KG1 (cell line): ENCODE measurements around the gene FARP1.
"Not testable (repeated sequence)": the region's sequence is repeated elsewhere in the genome, so short reads cannot be mapped to it uniquely, and the experiment has no call there.

Experiments
- DNase-seq: peaks from one replicate; lab custom pipeline; 2025; lab: John Stamatoyannopoulos, UW

The FARP1 gene

GRCh38 chr13:98260357-98261164, 117.7 kb downstream of the FARP1 start:
- no peak for DNase-seq

- DNase-seq, result no peak
These were observed 118.3 kb downstream of the FARP1 start for GRCh38 chr13:98261165-98261702.

DNA sequence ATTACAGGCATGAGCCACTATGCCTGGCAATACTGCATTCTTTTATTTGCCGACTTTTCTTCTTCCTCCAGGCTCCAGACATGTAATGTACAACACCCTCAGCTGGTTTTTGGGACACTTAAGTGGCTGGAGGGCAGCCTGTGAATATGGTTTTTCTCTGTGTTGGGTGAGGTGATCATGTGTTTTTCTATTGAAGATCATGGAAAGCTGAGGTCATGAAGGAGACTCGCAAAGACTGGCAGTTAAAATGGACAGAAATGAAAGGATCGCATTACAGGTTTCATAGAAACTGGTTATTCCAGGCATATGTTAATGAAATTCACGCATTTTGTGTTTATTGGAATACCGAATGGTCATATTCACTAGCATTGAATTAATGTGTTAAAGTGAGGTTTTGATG, 119.4 kb downstream of the FARP1 start:
- DNase-seq, result no peak

GRCh38 chr13:98263841-98264240, 120.9 kb downstream of the FARP1 start:
- DNase-seq, result no peak

DNA sequence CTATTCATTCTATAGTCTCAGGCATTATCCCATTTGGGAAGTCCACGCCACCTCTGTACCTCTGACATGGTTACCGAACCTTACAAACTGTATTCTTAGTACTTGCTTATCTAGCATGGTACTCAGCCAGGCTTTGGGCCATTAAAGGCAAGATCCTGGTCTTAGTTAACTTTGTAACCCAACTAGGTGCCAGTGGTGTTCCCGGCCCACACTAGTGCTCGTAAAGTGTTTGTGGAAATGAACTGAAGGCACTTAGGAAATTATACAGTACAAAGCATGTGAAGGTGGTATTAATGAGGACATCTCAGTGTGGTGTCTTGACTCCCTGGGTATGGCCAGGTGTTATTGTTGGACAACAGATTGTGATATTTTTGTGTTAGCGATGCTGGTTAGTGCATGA, 122.0 kb downstream of the FARP1 start:
- no peak for DNase-seq

- no peak for DNase-seq
These were observed 123.0 kb downstream of the FARP1 start for GRCh38 chr13:98265692-98266551.

- DNase-seq, result no peak
These were observed 124.4 kb downstream of the FARP1 start for GRCh38 chr13:98267080-98267912.

DNA sequence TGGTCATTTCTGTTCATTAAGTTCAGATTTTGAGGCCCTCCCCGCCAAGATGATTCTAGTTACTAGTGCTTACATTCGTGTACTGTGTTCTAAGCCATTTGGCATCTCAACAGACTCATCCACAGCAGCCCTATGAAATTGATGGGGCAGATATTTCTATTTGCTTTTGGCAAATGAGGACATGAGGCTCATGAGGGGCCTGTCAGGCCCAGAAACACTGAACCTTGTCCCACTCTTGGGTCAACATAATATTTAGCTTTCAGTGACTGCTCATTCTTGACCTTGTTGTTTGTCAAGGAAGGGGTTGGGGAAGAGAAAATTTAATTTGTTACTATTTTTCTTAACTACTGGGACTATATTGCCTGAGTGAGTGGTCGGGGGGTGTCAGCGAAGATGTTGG, 126.5 kb downstream of the FARP1 start:
- DNase-seq, result no peak

- no peak for DNase-seq
These were observed 127.9 kb downstream of the FARP1 start for GRCh38 chr13:98270819-98271218.

DNA sequence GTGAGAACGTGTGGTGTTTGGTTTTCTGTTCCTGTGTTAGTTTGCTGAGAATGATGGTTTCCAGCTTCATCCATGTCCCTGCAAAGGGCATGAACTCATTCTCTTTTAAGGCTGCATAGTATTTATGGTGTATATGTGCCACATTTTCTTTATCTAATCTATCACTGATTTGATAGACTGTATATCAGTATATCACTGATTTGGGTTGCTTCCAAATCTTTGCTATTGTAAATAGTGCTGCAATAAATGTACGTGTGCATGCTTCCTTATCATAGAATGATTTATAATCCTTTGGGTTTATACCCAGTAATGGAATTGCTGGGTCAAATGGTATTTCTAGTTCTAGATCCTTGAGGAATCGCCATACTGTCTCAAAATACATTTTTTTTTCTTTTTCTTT, 128.8 kb downstream of the FARP1 start:
- DNase-seq, result not testable (repeated sequence)

GRCh38 chr13:98272549-98272948, 129.7 kb downstream of the FARP1 start:
- DNase-seq, result no peak

- DNase-seq, result no peak
These were observed 130.4 kb downstream of the FARP1 start for GRCh38 chr13:98273067-98273823.

- DNase-seq, result no peak
These were observed 131.2 kb downstream of the FARP1 start for GRCh38 chr13:98273824-98274742.

DNA sequence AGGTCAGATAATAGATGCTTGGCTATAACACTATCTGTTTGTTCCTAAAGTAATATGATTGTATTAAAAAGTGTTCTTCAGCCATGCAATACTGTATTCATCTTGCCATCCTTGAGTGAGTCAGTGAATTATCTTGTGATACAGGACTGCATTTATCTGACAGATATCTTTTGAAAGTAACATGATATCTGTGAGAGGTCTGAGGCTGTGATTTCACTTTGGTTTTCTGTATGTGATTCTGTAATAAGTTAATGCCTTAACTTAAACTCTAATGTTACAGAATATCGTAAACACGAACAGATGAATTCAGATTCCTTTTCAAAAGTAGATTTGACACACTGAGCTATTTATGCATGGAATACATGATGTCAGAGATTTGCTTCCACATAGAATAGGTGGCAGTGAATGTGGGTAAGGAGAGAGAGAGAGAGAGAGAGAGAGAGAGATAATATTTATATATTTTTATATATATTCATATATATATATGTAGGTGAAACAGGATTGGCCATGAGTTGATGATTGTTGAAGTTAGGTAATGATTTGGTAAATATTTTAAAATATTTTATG, 132.1 kb downstream of the FARP1 start:
- DNase-seq, result no peak

- DNase-seq, result no peak
These were observed 132.8 kb downstream of the FARP1 start for GRCh38 chr13:98275681-98276171.

DNA sequence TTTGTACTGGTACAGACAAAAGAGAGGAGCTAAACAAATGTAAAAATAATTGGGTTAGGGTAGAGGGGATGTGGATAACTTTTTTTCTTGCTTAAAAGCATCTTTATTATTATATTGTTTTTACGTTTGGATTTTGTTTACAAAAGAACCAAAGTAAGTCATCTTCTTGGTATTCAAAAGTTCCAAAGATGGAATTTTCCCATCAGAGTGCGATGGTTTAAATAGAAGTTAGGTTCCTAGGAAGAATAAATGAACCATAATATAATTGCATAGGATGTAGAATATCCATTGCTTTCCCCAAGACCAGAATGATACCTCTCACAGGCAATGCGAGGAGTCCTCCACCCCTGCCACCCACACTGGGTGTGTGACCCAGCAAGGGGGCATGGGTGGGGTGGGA, 133.6 kb downstream of the FARP1 start:
- no peak for DNase-seq

DNA sequence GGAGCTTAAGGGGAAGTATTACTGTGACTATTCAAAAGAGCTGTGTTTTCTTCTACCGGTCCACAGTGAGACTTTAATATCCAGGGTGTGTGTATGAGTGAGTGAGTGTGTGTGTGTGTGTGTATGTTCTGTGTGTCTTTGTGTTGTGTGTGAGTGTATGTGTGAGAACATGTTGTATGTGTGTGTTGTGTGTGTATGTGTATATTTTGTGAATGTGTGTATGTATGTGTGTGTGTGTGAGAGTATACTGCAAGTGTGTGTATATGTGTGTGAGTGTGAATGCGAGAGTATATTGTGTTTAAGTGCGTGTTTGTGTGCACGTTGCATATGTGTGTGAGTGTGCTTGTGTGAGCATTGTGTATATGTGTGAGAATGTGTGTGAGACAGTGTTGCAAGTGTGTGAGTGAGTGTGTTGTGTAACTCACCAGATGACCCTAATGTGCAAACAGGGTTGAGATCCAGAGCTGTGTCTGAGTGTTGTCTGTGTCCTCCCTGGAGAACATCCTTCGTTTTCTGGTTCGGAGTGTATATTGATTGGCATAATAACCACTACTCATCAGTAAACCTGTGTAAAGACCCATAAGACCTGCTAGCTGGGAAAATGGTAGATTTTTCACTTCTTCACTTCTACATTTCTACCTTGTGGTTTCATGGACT, 135.3 kb downstream of the FARP1 start:
- no peak for DNase-seq

- no peak for DNase-seq
These were observed 136.7 kb downstream of the FARP1 start for GRCh38 chr13:98279473-98280175.

DNA sequence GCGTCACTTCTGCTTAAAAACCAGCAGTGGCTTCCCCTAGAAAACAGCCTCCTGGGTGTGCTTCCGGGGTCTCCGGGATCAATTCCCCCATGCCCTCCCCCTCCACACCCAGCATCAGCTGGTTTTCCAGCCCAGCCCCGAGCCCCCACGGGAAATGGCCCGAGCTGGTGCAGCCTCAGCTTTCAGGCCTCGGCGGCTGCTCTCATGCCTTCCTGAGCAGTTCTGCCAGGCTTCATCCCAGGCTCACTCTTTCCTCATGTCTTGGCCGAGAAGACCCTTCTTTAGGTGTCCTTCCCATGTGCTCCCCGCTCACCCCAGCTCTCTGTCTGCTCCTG, 137.2 kb downstream of the FARP1 start:
- DNase-seq, result no peak
